H1 (cell line): Measurements from ENCODE around the gene TCIRG1. TPM values are rescaled to one million over a fixed set of nuclear protein-coding genes. Genes with fewer than 3 reads are reported as not detected.
A peak's percentile ranks its signal among the peaks of the same experiment; 100 is the strongest.

Experiments
- CTCF ChIA-PET: fragments of 300-600 bp; sonication (Branson Sonifier 250); formaldehyde crosslinking; loops from one replicate; lab custom pipeline; 2021; ENCODE audit not compliant: partially characterized antibody; lab: Charles Lee
- POLR2A ChIA-PET: fragments of 300-600 bp; sonication (Branson Sonifier 250); formaldehyde crosslinking; loops from one replicate; lab custom pipeline; 2021; ENCODE audit warnings: inconsistent platforms; ENCODE audit not compliant: partially characterized antibody; lab: Charles Lee
- DNase-seq, 2 experiments: peaks; one replicate each; pipeline versions ENCODE4 v3.0.0 to v3.0.0-alpha.2; 2010 to 2022; ENCODE audit warnings: low spot score in 2 of 2, low read depth in 1 of 2, mixed read lengths in 1 of 2
- FAIRE-seq: peaks from 2 replicates; lab custom pipeline; 2011; peaks lifted over from hg19 to GRCh38; lab: Jason Lieb, UNC
- H2AFZ ChIP-seq: 2 replicates; pipeline ENCODE4 v1.8.1; 2012; ENCODE audit warnings: low read length, inconsistent platforms
- H2AK5ac ChIP-seq: 2 replicates; pipeline ENCODE4 v1.6.1; 2013; ENCODE audit warnings: low read depth, low read length
- H2BK120ac ChIP-seq: replicated peaks from 2 replicates; pipeline ENCODE3; 2013; ENCODE audit warnings: low read depth, low read length, inconsistent platforms
- H2BK12ac ChIP-seq: 2 replicates; pipeline ENCODE4 v1.6.1; 2013; ENCODE audit warnings: low read depth, low read length
- H2BK15ac ChIP-seq: 2 replicates; pipeline ENCODE4 v1.6.1; 2013; ENCODE audit warnings: low read length
- H2BK20ac ChIP-seq: 2 replicates; pipeline ENCODE4 v1.6.1; 2013; ENCODE audit warnings: low read length
- H2BK5ac ChIP-seq: 2 replicates; pipeline ENCODE4 v1.6.1; 2013; ENCODE audit warnings: low read depth, low read length
- H3K14ac ChIP-seq: 2 replicates; pipeline ENCODE4 v1.6.1; 2013; ENCODE audit warnings: inconsistent platforms; ENCODE audit not compliant: insufficient read length
- H3K18ac ChIP-seq: 2 replicates; pipeline ENCODE4 v1.6.1; 2013; ENCODE audit warnings: low read length; ENCODE audit errors: extremely low read depth
- H3K23ac ChIP-seq: 2 replicates; pipeline ENCODE4 v1.6.1; 2013; ENCODE audit warnings: inconsistent platforms; ENCODE audit not compliant: insufficient read length
- H3K23me2 ChIP-seq: 2 replicates; pipeline ENCODE4 v1.6.1; 2013; ENCODE audit warnings: low read depth, low read length
- H3K27ac ChIP-seq: 2 replicates; pipeline ENCODE4 v1.6.1; 2011; ENCODE audit warnings: low read depth, low read length, inconsistent platforms
- H3K27me3 ChIP-seq, 4 experiments: replicated peaks in 1 of 4; 1 replicate in 1 of 4; 2 replicates in 3 of 4; pipeline versions ENCODE4 v1.6.1 to v1.8.1; 2011 to 2013; ENCODE audit warnings: low read length in 3 of 4, mild to moderate bottlenecking in 3 of 4, inconsistent platforms in 2 of 4, mixed read lengths in 2 of 4, moderate library complexity in 1 of 4; ENCODE audit not compliant: control insufficient read depth in 3 of 4, insufficient read depth in 3 of 4; ENCODE audit errors: extremely low read depth in 1 of 4
- H3K36me3 ChIP-seq, 4 experiments: 2 replicates each; pipeline versions ENCODE4 v1.6.1 to v1.8.1; 2011 to 2013; ENCODE audit warnings: mild to moderate bottlenecking in 4 of 4, low read length in 3 of 4, moderate library complexity in 2 of 4, control low read depth in 1 of 4, inconsistent platforms in 1 of 4; ENCODE audit not compliant: insufficient read depth in 4 of 4, control insufficient read depth in 2 of 4
- H3K4ac ChIP-seq: replicated peaks from 2 replicates; pipeline ENCODE3; 2013; ENCODE audit warnings: low read length, low read depth, mixed read lengths, inconsistent platforms; ENCODE audit not compliant: insufficient read length
- H3K4me1 ChIP-seq, 4 experiments: replicated peaks in 1 of 4; 1 replicate in 1 of 4; 2 replicates in 3 of 4; pipeline versions ENCODE4 v1.6.1 to v1.8.1; 2011 to 2013; ENCODE audit warnings: low read length in 3 of 4, inconsistent platforms in 2 of 4, mixed read lengths in 1 of 4; ENCODE audit not compliant: insufficient read depth in 4 of 4, control insufficient read depth in 3 of 4
- H3K4me2 ChIP-seq, 2 experiments: 2 replicates each; pipeline versions ENCODE4 v1.6.1 to v1.8.1; 2011 to 2013; ENCODE audit warnings: low read depth in 2 of 2, low read length in 2 of 2, control low read depth in 1 of 2, inconsistent platforms in 1 of 2, mild to moderate bottlenecking in 1 of 2; ENCODE audit not compliant: insufficient read depth in 1 of 2
- H3K4me3 ChIP-seq, 4 experiments: fragments of 200-600, 300-600 bp in 1 of 4; sonication (generic), shearing (Covaris generic), sonication (Bioruptor Twin) in 1 of 4; 2 replicates each; pipeline versions ENCODE4 v1.5.1 to v1.8.1; 2011 to 2016; ENCODE audit warnings: low read length in 4 of 4, low read depth in 3 of 4, control low read depth in 2 of 4, inconsistent platforms in 2 of 4, mild to moderate bottlenecking in 2 of 4, mixed read lengths in 1 of 4, moderate library complexity in 1 of 4; ENCODE audit not compliant: insufficient read depth in 2 of 4; ENCODE audit errors: extremely low read depth in 1 of 4
- H3K56ac ChIP-seq: replicated peaks from 2 replicates; pipeline ENCODE3; 2013; ENCODE audit warnings: low read depth, mild to moderate bottlenecking, mixed read lengths, low read length, inconsistent platforms; ENCODE audit not compliant: insufficient read length
- H3K79me1 ChIP-seq: 2 replicates; pipeline ENCODE4 v1.6.1; 2013; ENCODE audit warnings: low read depth, low read length, control low read depth
- H3K79me2 ChIP-seq, 2 experiments: 2 replicates each; pipeline versions ENCODE4 v1.6.1 to v1.8.1; 2012 to 2013; ENCODE audit warnings: low read length in 2 of 2, mild to moderate bottlenecking in 2 of 2, inconsistent platforms in 1 of 2; ENCODE audit not compliant: insufficient read depth in 2 of 2, control insufficient read depth in 1 of 2
- H3K9ac ChIP-seq, 4 experiments: replicated peaks in 1 of 4; 1 replicate in 1 of 4; 2 replicates in 3 of 4; pipeline versions ENCODE4 v1.6.1 to v1.8.1; 2011 to 2013; ENCODE audit warnings: low read depth in 3 of 4, low read length in 3 of 4, control low read depth in 2 of 4, mild to moderate bottlenecking in 2 of 4, moderate library complexity in 2 of 4, inconsistent platforms in 1 of 4; ENCODE audit errors: extremely low read depth in 1 of 4
- H3K9me3 ChIP-seq, 2 experiments: 2 replicates each; pipeline versions ENCODE4 v1.6.1 to v1.8.1; 2012 to 2013; ENCODE audit warnings: mild to moderate bottlenecking in 2 of 2, moderate library complexity in 2 of 2, control low read depth in 1 of 2, inconsistent platforms in 1 of 2, low read depth in 1 of 2, low read length in 1 of 2, mixed read lengths in 1 of 2; ENCODE audit not compliant: insufficient read depth in 2 of 2
- H4K20me1 ChIP-seq, 2 experiments: replicated peaks in 1 of 2; 2 replicates each; pipeline versions ENCODE3 to v1.8.1; 2011 to 2013; ENCODE audit warnings: inconsistent platforms in 2 of 2, low read length in 2 of 2, mild to moderate bottlenecking in 1 of 2; ENCODE audit not compliant: insufficient read depth in 2 of 2, control insufficient read depth in 1 of 2
- H4K5ac ChIP-seq: 2 replicates; pipeline ENCODE4 v1.6.1; 2013; ENCODE audit warnings: low read length, low read depth, mixed read lengths, inconsistent platforms; ENCODE audit not compliant: insufficient read length
- H4K8ac ChIP-seq: 2 replicates; pipeline ENCODE4 v1.8.0; 2013; ENCODE audit warnings: mild to moderate bottlenecking, moderate library complexity, low read length, inconsistent platforms; ENCODE audit not compliant: insufficient read depth; ENCODE audit errors: extremely low read depth
- H4K91ac ChIP-seq: replicated peaks from 2 replicates; pipeline ENCODE3; 2013; ENCODE audit warnings: low read length, mixed read lengths, inconsistent platforms; ENCODE audit not compliant: insufficient read length
- BRCA1 ChIP-seq: IDR thresholded peaks from 2 replicates; pipeline ENCODE4 v1.6.1; 2012; ENCODE audit warnings: low read depth, low read length, improper control_type of control experiment
- CTBP2 ChIP-seq: IDR thresholded peaks from 2 replicates; pipeline ENCODE4 v1.7.0; 2011; ENCODE audit warnings: borderline replicate concordance, mild to moderate bottlenecking, moderate library complexity, mixed read lengths, low read length; ENCODE audit not compliant: insufficient read depth, insufficient read length
- JUN ChIP-seq: IDR thresholded peaks from 2 replicates; pipeline ENCODE4 v1.6.1; 2011; ENCODE audit warnings: low read depth, mild to moderate bottlenecking, improper control_type of control experiment, low read length
- KDM1A ChIP-seq: fragments of 200-600, 300-600 bp; sonication (generic); IDR thresholded peaks from 2 replicates; pipeline ENCODE4 v1.7.1; 2016; ENCODE audit warnings: mild to moderate bottlenecking, low read length, borderline replicate concordance
- SIRT6 ChIP-seq: IDR thresholded peaks from one replicate; pipeline ENCODE4 v1.7.1; 2012; ENCODE audit warnings: low read length, inconsistent platforms
- TAF1 ChIP-seq: IDR thresholded peaks from 2 replicates; pipeline ENCODE4 v1.6.1; 2011; ENCODE audit warnings: mild to moderate bottlenecking, low read depth, low read length
- TAF7 ChIP-seq: optimal IDR thresholded peaks from 2 replicates; pipeline ENCODE3; 2011; ENCODE audit warnings: low read depth, mild to moderate bottlenecking, inconsistent platforms, low read length, moderate library complexity, borderline replicate concordance
- TCF12 ChIP-seq: IDR thresholded peaks from 2 replicates; pipeline ENCODE4 v1.6.1; 2011; ENCODE audit warnings: low read depth, mild to moderate bottlenecking, low read length
- ZNF274 ChIP-seq: IDR thresholded peaks from 2 replicates; pipeline ENCODE4 v1.7.0; 2012; ENCODE audit warnings: low read length, borderline replicate concordance; ENCODE audit errors: extremely low read depth
- WGBS, 2 experiments: shearing (Covaris generic) in 1 of 2; methylation state at CpG; one replicate each; pipeline versions ENCODE4 v1.1.6 to v1.1.7; 2013 to 2015; ENCODE audit warnings: low lambda C conversion rate in 2 of 2, mixed read lengths in 2 of 2, inconsistent platforms in 1 of 2, low coverage in 1 of 2, missing lambda C conversion rate in 1 of 2; ENCODE audit not compliant: insufficient replicate concordance in 2 of 2, insufficient coverage in 1 of 2, insufficient read length in 1 of 2; ENCODE audit errors: extremely low coverage in 1 of 2, missing lambda C conversion rate in 1 of 2; 5-methylcytosine and 5-hydroxymethylcytosine counted together
- polyA plus RNA-seq, 7 experiments: library from polyadenylated mRNA; depleted of rRNA in 3 of 7; stranded (reverse) in 5 of 7; unstranded in 2 of 7; fragments of >200 nt in 5 of 7; fragments of 200-250 nt in 2 of 7; gene quantifications; 1 replicate in 5 of 7; 2 replicates in 1 of 7; 4 replicates in 1 of 7; pipeline versions ENCODE4 v1.2.1 to v1.2.3, GENCODE V29; 2011 to 2013; ENCODE audit warnings: missing spikeins in 2 of 7, mixed read lengths in 2 of 7
- total RNA-seq: library from RNA; stranded (reverse); fragmentation: NEBNext Ultra II Directional; extraction: Animal tissue kit (Norgen Biotek cat#: 25700); gene quantifications from 2 replicates; pipeline ENCODE4 v1.2.1, GENCODE V29; 2021
- TF ChIP-seq, protein P1 (sequence below), 3 experiments: IDR thresholded peaks; 1 replicate in 2 of 3; 2 replicates in 1 of 3; pipeline versions ENCODE4 v1.5.1 to v1.6.1; 2011; ENCODE audit warnings: low read length in 3 of 3, mild to moderate bottlenecking in 3 of 3, inconsistent platforms in 2 of 3, low read depth in 1 of 3, moderate library complexity in 1 of 3; ENCODE audit not compliant: insufficient read depth in 1 of 3; ENCODE audit errors: control extremely low read depth in 1 of 3

Gene TCIRG1
- total and polyA plus RNA-seq, 2 of the 8 experiments (the other 6 are each of a cell fraction or from before 2014, with no cell fraction given): 25.3 to 39.6 TPM

DNA sequence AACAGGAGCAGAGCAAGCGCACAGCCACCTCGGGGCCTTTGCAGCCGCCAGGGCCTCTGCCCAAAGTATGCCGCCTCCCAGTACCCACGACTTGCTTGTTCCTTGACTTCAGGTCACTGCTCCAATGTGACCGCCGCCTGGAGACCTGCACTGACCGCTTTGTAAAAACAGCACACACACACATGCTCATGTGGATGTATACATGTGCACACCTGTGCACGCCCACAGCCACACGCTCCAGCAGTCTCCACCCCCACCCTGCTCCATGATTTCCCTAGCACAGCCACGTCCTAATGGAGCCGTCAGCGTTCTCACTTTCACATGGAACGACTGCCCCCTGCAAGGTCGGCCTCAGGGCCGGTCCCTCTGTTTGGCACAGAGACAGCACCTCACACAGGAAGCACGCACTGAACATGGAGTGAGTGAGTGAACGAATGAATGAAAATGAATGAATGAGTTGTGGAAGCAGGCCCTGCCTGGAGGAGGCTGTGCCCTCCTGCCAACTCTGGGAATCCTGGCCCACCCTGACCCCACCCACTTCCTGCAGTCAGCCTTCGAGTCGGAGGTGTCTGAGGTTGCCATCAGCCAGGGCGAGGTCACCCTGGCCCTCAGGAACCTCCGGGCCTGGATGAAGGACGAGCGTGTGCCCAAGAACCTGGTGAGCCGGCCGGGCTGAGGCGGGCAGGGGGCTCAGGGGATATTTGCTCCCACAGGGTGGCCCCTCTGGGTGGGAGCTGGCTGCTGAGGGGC, 20.7 kb upstream of the TCIRG1 start:
- no peak overlapping the region for H3K56ac ChIP-seq
- 92% methylated on average over 25 of the region's 27 CpGs; no CpG with 5 or more reads in 1 of the 2 experiments for WGBS, 2 experiments
- no peak for TF ChIP-seq CTBP2
- TF ChIP-seq, protein P1, sequence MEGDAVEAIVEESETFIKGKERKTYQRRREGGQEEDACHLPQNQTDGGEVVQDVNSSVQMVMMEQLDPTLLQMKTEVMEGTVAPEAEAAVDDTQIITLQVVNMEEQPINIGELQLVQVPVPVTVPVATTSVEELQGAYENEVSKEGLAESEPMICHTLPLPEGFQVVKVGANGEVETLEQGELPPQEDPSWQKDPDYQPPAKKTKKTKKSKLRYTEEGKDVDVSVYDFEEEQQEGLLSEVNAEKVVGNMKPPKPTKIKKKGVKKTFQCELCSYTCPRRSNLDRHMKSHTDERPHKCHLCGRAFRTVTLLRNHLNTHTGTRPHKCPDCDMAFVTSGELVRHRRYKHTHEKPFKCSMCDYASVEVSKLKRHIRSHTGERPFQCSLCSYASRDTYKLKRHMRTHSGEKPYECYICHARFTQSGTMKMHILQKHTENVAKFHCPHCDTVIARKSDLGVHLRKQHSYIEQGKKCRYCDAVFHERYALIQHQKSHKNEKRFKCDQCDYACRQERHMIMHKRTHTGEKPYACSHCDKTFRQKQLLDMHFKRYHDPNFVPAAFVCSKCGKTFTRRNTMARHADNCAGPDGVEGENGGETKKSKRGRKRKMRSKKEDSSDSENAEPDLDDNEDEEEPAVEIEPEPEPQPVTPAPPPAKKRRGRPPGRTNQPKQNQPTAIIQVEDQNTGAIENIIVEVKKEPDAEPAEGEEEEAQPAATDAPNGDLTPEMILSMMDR (IDR thresholded peaks at IDR 0.05; ENCODE audit: control extremely low read depth in 1 of 3, insufficient read depth in 1 of 3, low read depth in 1 of 3, low read length in 3 of 3): no peak
- no peak for TF ChIP-seq TAF7
- no peak for TF ChIP-seq TCF12
- no peak for TF ChIP-seq TAF1
- no peak for TF ChIP-seq BRCA1
- no peak for TF ChIP-seq KDM1A
- no peak for TF ChIP-seq ZNF274
- TF ChIP-seq SIRT6: no peak
- no peak for TF ChIP-seq JUN

More for the DNA sequence above, 20.7 kb upstream of the TCIRG1 start:
- H4K8ac ChIP-seq: peak overlapping the region; percentile 68; the same call in 1 of the 2 replicates
- ChIA-PET POLR2A (interaction anchor here (1.6 kb wide), 1 partner anchor 21 kb away, joined by 4 read pairs; no protein-coding TSS in a partner anchor), CTCF (interaction anchor here (1.1 to 4.2 kb wide), 2 partner anchors 9 kb away, joined by 4 to 40 read pairs; partner anchors contain the start of gene ALDH3B1)
- H4K91ac ChIP-seq: no peak overlapping the region
- H3K36me3 ChIP-seq: no peaks in the 10 kb centered on the region
- no peak overlapping the region for H3K4ac ChIP-seq
- no peak overlapping the region for H2AFZ ChIP-seq
- no peak overlapping the region for H2AK5ac ChIP-seq
- H3K18ac ChIP-seq: no peak overlapping the region
- no peak overlapping the region for H3K14ac ChIP-seq
- no peak overlapping the region for H4K5ac ChIP-seq
- H2BK120ac ChIP-seq: no peak overlapping the region
- DNase-seq: no peak
- H3K79me1 ChIP-seq: no peaks in the 10 kb centered on the region
- H2BK5ac ChIP-seq: no peak overlapping the region
- H2BK20ac ChIP-seq: no peak overlapping the region
- no peak overlapping the region for H3K9ac ChIP-seq
- H2BK15ac ChIP-seq: peak overlapping the region; percentile 92; the same call in 1 of the 2 replicates
- no peak overlapping the region for H3K23ac ChIP-seq
- no peaks in the 10 kb centered on the region for H3K27me3 ChIP-seq
- no peak overlapping the region for H3K27ac ChIP-seq
- H3K4me2 ChIP-seq: no peak overlapping the region
- no peaks in the 10 kb centered on the region for H3K9me3 ChIP-seq
- H2BK12ac ChIP-seq: 0 out of 2 replicates have a peak overlapping the region, but pooled peaks have one; percentile 39
- H3K79me2 ChIP-seq: no peaks in the 10 kb centered on the region
- no peaks in the 10 kb centered on the region for H4K20me1 ChIP-seq
- FAIRE-seq: no peak
- H3K23me2 ChIP-seq: no peaks in the 10 kb centered on the region
- H3K4me1 ChIP-seq: peaks cover 0 to 12% (median 4%) of the 10 kb centered on the region in 4 experiments; a peak in 4 of 7 replicates
- H3K4me3 ChIP-seq: no peak overlapping the region
